Omental fat pad (tissue), 4 donors: ENCODE data around the gene MYO18B. TPM values are rescaled to one million over a fixed set of nuclear protein-coding genes. Genes with fewer than 3 reads are reported as not detected.

Experiments used
- ATAC-seq: fragments of 150-250 bp; one replicate; pipeline ENCODE4 v1.9.1; 2016; ENCODE audit warnings: mild to moderate bottlenecking, moderate library complexity; ENCODE audit not compliant: low FRiP score
- DNase-seq: peaks from one replicate; pipeline ENCODE4 v3.0.0-alpha.2; 2019; ENCODE audit warnings: low spot score
- CTCF ChIP-seq, 3 donors: fragments of 450-650 bp; IDR thresholded peaks; one replicate each; pipeline ENCODE4 v1.5.1; 2016 to 2017; ENCODE audit warnings: antibody characterized with exemption in 3 of 3, mild to moderate bottlenecking in 3 of 3, moderate library complexity in 2 of 3
- total RNA-seq, 4 donors: library from RNA; depleted of rRNA; stranded (reverse); fragments of >200 nt; gene quantifications; one replicate each; pipeline ENCODE4 v1.1.0, GENCODE V29; 2016

MYO18B gene
- total RNA-seq, 4 donors from 2014 or later = under 0.01 TPM; not detected in 2

- ATAC-seq (no peak), DNase-seq (no peak)
- TF ChIP-seq CTCF (IDR thresholded peaks at IDR 0.05) = no peak
Measured at GRCh38 chr22:25696763-25697162, 45.2 kb upstream of the MYO18B start.

GRCh38 chr22:25697181-25697664 is 44.8 kb upstream of the MYO18B start:
- no peak for DNase-seq
- TF ChIP-seq CTCF (IDR thresholded peaks at IDR 0.05) = no peak
- ATAC-seq = no peak

- DNase-seq = no peak
- no peak for ATAC-seq
- TF ChIP-seq CTCF (IDR thresholded peaks at IDR 0.05) = no peak
Measured at GRCh38 chr22:25697978-25698377, 44.0 kb upstream of the MYO18B start.

- no peak for ATAC-seq
- no peak for DNase-seq
- no peak for TF ChIP-seq CTCF (IDR thresholded peaks at IDR 0.05)
Measured at GRCh38 chr22:25698461-25698860, 43.5 kb upstream of the MYO18B start.

- no peak for TF ChIP-seq CTCF (IDR thresholded peaks at IDR 0.05)
- ATAC-seq (no peak), DNase-seq (no peak)
Measured at GRCh38 chr22:25698978-25699377, 43.0 kb upstream of the MYO18B start.

GRCh38 chr22:25701056-25701780 is 40.8 kb upstream of the MYO18B start:
- ATAC-seq (no peak), DNase-seq (no peak)
- TF ChIP-seq CTCF (IDR thresholded peaks at IDR 0.05) = no peak

GRCh38 chr22:25702040-25702439 is 39.9 kb upstream of the MYO18B start:
- DNase-seq = no peak
- ATAC-seq = no peak
- TF ChIP-seq CTCF (IDR thresholded peaks at IDR 0.05) = no peak
